ENCODE results near the gene DHRSX.

GRCh38 chrX:2539586-2539985 lies 38.8 kb upstream of the DHRSX start:
- TF ChIP-seq, protein P1, sequence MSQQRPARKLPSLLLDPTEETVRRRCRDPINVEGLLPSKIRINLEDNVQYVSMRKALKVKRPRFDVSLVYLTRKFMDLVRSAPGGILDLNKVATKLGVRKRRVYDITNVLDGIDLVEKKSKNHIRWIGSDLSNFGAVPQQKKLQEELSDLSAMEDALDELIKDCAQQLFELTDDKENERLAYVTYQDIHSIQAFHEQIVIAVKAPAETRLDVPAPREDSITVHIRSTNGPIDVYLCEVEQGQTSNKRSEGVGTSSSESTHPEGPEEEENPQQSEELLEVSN (IDR thresholded peaks at IDR 0.05; ENCODE audit: borderline replicate concordance in 1 of 2, extremely low read depth in 1 of 2, insufficient read depth in 1 of 2, insufficient read length in 1 of 2, low read depth in 1 of 2, low read length in 1 of 2, poor library complexity in 1 of 2, severe bottlenecking in 1 of 2) = no peak
- TF ChIP-seq ZNF263 (CRISPR knock-in tag; IDR thresholded peaks at IDR 0.05; ENCODE audit: borderline replicate concordance) (no peak), EGR1 (conservative IDR thresholded peaks at IDR 0.05) (no peak), YY1 (IDR thresholded peaks at IDR 0.05; ENCODE audit: borderline replicate concordance in 1 of 3, control insufficient read depth in 1 of 3, extremely low read depth in 1 of 3, insufficient read depth in 3 of 3, insufficient read length in 1 of 3, insufficient replicate concordance in 2 of 3, low read depth in 1 of 3, low read length in 2 of 3) (no peak), ADNP (tag; IDR thresholded peaks at IDR 0.05) (no peak), MAZ (CRISPR knock-in tag; conservative IDR thresholded peaks at IDR 0.05 in 1 of 2, IDR thresholded peaks at IDR 0.05 in 1 of 2) (no peak), ZNF778 (CRISPR knock-in tag; IDR thresholded peaks at IDR 0.05) (no peak), POLR2A (conservative IDR thresholded peaks at IDR 0.05) (no peak), GTF2E2 (tag; IDR thresholded peaks at IDR 0.05) (no peak), ZBTB8A (IDR thresholded peaks at IDR 0.05; ENCODE audit: partially characterized antibody) (no peak), CEBPZ (IDR thresholded peaks at IDR 0.05; ENCODE audit: borderline replicate concordance, low read depth, low read length) (no peak), IRF9 (tag; IDR thresholded peaks at IDR 0.05) (no peak)
- TF ChIP-seq, protein P2, sequence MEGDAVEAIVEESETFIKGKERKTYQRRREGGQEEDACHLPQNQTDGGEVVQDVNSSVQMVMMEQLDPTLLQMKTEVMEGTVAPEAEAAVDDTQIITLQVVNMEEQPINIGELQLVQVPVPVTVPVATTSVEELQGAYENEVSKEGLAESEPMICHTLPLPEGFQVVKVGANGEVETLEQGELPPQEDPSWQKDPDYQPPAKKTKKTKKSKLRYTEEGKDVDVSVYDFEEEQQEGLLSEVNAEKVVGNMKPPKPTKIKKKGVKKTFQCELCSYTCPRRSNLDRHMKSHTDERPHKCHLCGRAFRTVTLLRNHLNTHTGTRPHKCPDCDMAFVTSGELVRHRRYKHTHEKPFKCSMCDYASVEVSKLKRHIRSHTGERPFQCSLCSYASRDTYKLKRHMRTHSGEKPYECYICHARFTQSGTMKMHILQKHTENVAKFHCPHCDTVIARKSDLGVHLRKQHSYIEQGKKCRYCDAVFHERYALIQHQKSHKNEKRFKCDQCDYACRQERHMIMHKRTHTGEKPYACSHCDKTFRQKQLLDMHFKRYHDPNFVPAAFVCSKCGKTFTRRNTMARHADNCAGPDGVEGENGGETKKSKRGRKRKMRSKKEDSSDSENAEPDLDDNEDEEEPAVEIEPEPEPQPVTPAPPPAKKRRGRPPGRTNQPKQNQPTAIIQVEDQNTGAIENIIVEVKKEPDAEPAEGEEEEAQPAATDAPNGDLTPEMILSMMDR (IDR thresholded peaks at IDR 0.05 in 2 of 3, conservative IDR thresholded peaks at IDR 0.05 in 1 of 3; ENCODE audit: insufficient read depth in 2 of 3, low read depth in 1 of 3, low read length in 3 of 3) = no peak
- TF ChIP-seq, protein P3, sequence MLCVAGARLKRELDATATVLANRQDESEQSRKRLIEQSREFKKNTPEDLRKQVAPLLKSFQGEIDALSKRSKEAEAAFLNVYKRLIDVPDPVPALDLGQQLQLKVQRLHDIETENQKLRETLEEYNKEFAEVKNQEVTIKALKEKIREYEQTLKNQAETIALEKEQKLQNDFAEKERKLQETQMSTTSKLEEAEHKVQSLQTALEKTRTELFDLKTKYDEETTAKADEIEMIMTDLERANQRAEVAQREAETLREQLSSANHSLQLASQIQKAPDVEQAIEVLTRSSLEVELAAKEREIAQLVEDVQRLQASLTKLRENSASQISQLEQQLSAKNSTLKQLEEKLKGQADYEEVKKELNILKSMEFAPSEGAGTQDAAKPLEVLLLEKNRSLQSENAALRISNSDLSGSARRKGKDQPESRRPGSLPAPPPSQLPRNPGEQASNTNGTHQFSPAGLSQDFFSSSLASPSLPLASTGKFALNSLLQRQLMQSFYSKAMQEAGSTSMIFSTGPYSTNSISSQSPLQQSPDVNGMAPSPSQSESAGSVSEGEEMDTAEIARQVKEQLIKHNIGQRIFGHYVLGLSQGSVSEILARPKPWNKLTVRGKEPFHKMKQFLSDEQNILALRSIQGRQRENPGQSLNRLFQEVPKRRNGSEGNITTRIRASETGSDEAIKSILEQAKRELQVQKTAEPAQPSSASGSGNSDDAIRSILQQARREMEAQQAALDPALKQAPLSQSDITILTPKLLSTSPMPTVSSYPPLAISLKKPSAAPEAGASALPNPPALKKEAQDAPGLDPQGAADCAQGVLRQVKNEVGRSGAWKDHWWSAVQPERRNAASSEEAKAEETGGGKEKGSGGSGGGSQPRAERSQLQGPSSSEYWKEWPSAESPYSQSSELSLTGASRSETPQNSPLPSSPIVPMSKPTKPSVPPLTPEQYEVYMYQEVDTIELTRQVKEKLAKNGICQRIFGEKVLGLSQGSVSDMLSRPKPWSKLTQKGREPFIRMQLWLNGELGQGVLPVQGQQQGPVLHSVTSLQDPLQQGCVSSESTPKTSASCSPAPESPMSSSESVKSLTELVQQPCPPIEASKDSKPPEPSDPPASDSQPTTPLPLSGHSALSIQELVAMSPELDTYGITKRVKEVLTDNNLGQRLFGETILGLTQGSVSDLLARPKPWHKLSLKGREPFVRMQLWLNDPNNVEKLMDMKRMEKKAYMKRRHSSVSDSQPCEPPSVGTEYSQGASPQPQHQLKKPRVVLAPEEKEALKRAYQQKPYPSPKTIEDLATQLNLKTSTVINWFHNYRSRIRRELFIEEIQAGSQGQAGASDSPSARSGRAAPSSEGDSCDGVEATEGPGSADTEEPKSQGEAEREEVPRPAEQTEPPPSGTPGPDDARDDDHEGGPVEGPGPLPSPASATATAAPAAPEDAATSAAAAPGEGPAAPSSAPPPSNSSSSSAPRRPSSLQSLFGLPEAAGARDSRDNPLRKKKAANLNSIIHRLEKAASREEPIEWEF (CRISPR knock-in tag; IDR thresholded peaks at IDR 0.05) = no peak
